ENCODE data around the gene UGT1A10. TPM values are rescaled to one million over a fixed set of nuclear protein-coding genes. Genes with fewer than 3 reads are reported as not detected.

The UGT1A10 gene
- total and polyA plus RNA-seq, 2 donors (not counting 1 experiment from before 2014, with no cell fraction given), result not detected

- no peak for ATAC-seq (ENCODE audit: low read depth)
- no peak overlapping the region for H3K4me2 ChIP-seq (replicated peaks; ENCODE audit: low read depth, low read length, poor library complexity, severe bottlenecking)
- no peak overlapping the region for H3K27ac Mint-ChIP-seq
- H3K27me3 Mint-ChIP-seq, result peaks cover 39% of the 10 kb centered on the region
- H3K9ac ChIP-seq (ENCODE audit: low read length), result no peak overlapping the region
- H3K4me3 ChIP-seq (ENCODE audit: control extremely low read depth in 1 of 5, extremely low read depth in 1 of 5, insufficient read depth in 1 of 5, low read depth in 2 of 5, low read length in 4 of 5), result no peak overlapping the region
- H3K4me3 Mint-ChIP-seq, result no peak overlapping the region
- H2AFZ ChIP-seq (ENCODE audit: insufficient read depth, low read depth, low read length, poor library complexity, severe bottlenecking), result no peak overlapping the region
- no peak for DNase-seq
- H3K27me3 ChIP-seq (replicated peaks in 1 of 4; ENCODE audit: control extremely low read depth in 1 of 4, control insufficient read depth in 3 of 4, insufficient read depth in 4 of 4, low read length in 3 of 4), result peaks cover 0 to 4% (median 0%) of the 10 kb centered on the region in 4 experiments
- no peak for TF ChIP-seq CTCF (IDR thresholded peaks at IDR 0.05)
- TF ChIP-seq EZH2 (IDR thresholded peaks at IDR 0.05; ENCODE audit: borderline replicate concordance, insufficient read depth, low read depth, low read length, poor library complexity, severe bottlenecking), result no peak
- H3K79me2 ChIP-seq (ENCODE audit: control insufficient read depth, insufficient read depth, low read length), result no peaks in the 10 kb centered on the region
- H4K20me1 ChIP-seq (ENCODE audit: control insufficient read depth, insufficient read depth, low read length, poor library complexity, severe bottlenecking), result no peaks in the 10 kb centered on the region
- no peaks in the 10 kb centered on the region for H3K9me3 ChIP-seq (ENCODE audit: control extremely low read depth in 1 of 3, control insufficient read depth in 2 of 3, insufficient read depth in 1 of 3, low read length in 2 of 3)
- H3K36me3 ChIP-seq (replicated peaks in 1 of 2; ENCODE audit: control extremely low read depth in 1 of 2, control insufficient read depth in 1 of 2, extremely low read depth in 1 of 2, insufficient read depth in 2 of 2, low read length in 1 of 2), result no peaks in the 10 kb centered on the region
- intact Hi-C loops (cut with micrococcal nuclease), result no loop called here
- ChIA-PET CTCF (no interaction called here), POLR2A (no interaction called here)
- no peaks in the 10 kb centered on the region for H3K4me1 ChIP-seq (ENCODE audit: control insufficient read depth in 2 of 2, insufficient read depth in 2 of 2, low read length in 2 of 2)
- no peak overlapping the region for H3K27ac ChIP-seq (ENCODE audit: low read length in 2 of 2)
- no peaks in the 10 kb centered on the region for H3K4me1 Mint-ChIP-seq
- peaks cover 2% of the 10 kb centered on the region for H3K9me3 Mint-ChIP-seq (ENCODE audit: insufficient read depth)
- 93% methylated on average over 2 of the region's 4 CpGs for WGBS (ENCODE audit: insufficient coverage)
These were observed 125.0 kb downstream of the UGT1A10 start for GRCh38 chr2:233761040-233761769.

GRCh38 chr2:233764264-233764663 lies 128.0 kb downstream of the UGT1A10 start:
- H2AFZ ChIP-seq (ENCODE audit: insufficient read depth, low read depth, low read length, poor library complexity, severe bottlenecking), result no peak overlapping the region
- H3K36me3 ChIP-seq (replicated peaks in 1 of 2; ENCODE audit: control extremely low read depth in 1 of 2, control insufficient read depth in 1 of 2, extremely low read depth in 1 of 2, insufficient read depth in 2 of 2, low read length in 1 of 2), result no peaks in the 10 kb centered on the region
- H3K27me3 ChIP-seq (replicated peaks in 1 of 4; ENCODE audit: control extremely low read depth in 1 of 4, control insufficient read depth in 3 of 4, insufficient read depth in 4 of 4, low read length in 3 of 4), result peaks cover 0 to 4% (median 0%) of the 10 kb centered on the region in 4 experiments
- no peaks in the 10 kb centered on the region for H4K20me1 ChIP-seq (ENCODE audit: control insufficient read depth, insufficient read depth, low read length, poor library complexity, severe bottlenecking)
- ATAC-seq (ENCODE audit: low read depth) (no peak), DNase-seq (no peak)
- H3K4me1 ChIP-seq (ENCODE audit: control insufficient read depth in 2 of 2, insufficient read depth in 2 of 2, low read length in 2 of 2), result no peaks in the 10 kb centered on the region
- TF ChIP-seq CTCF (IDR thresholded peaks at IDR 0.05) (no peak), EZH2 (IDR thresholded peaks at IDR 0.05; ENCODE audit: borderline replicate concordance, insufficient read depth, low read depth, low read length, poor library complexity, severe bottlenecking) (no peak)
- intact Hi-C loops (cut with micrococcal nuclease), result no loop called here
- H3K4me3 Mint-ChIP-seq, result no peak overlapping the region
- no peak overlapping the region for H3K4me3 ChIP-seq (ENCODE audit: control extremely low read depth in 1 of 5, extremely low read depth in 1 of 5, insufficient read depth in 1 of 5, low read depth in 2 of 5, low read length in 4 of 5)
- H3K27ac ChIP-seq (ENCODE audit: low read length in 2 of 2), result no peak overlapping the region
- H3K27me3 Mint-ChIP-seq, result peaks cover 48% of the 10 kb centered on the region
- no peaks in the 10 kb centered on the region for H3K79me2 ChIP-seq (ENCODE audit: control insufficient read depth, insufficient read depth, low read length)
- no peak overlapping the region for H3K4me2 ChIP-seq (replicated peaks; ENCODE audit: low read depth, low read length, poor library complexity, severe bottlenecking)
- peaks cover 2% of the 10 kb centered on the region for H3K9me3 Mint-ChIP-seq (ENCODE audit: insufficient read depth)
- H3K27ac Mint-ChIP-seq, result no peak overlapping the region
- H3K9ac ChIP-seq (ENCODE audit: low read length), result no peak overlapping the region
- POLR2A ChIA-PET, result no interaction called here
- CTCF ChIA-PET, result no interaction called here
- H3K4me1 Mint-ChIP-seq, result no peaks in the 10 kb centered on the region
- 89% methylated on average over 7 of the region's 7 CpGs for WGBS (ENCODE audit: insufficient coverage)
- H3K9me3 ChIP-seq (ENCODE audit: control extremely low read depth in 1 of 3, control insufficient read depth in 2 of 3, insufficient read depth in 1 of 3, low read length in 2 of 3), result no peaks in the 10 kb centered on the region
